Gastrocnemius medialis (tissue), 4 donors: ENCODE measurements around the gene C9orf50.

Experiments used
- POLR2A ChIP-seq, 2 donors: fragments of 450-650 bp; IDR thresholded peaks; one replicate each; pipeline ENCODE4 v1.6.1; 2017; ENCODE audit warnings: antibody characterized with exemption in 2 of 2, mild to moderate bottlenecking in 2 of 2, moderate library complexity in 2 of 2
- TF ChIP-seq, protein P1 (sequence below), 5 experiments: fragments of 450-650 bp in 3 of 5; fragments of 200-600 bp in 2 of 5; sonication (generic) in 2 of 5; IDR thresholded peaks in 4 of 5; conservative IDR thresholded peaks in 1 of 5; 1 replicate in 4 of 5; 2 replicates in 1 of 5; pipeline ENCODE4 v1.5.1; 2016 to 2019; ENCODE audit warnings: antibody characterized with exemption in 5 of 5, mild to moderate bottlenecking in 3 of 5, moderate library complexity in 3 of 5

DNA sequence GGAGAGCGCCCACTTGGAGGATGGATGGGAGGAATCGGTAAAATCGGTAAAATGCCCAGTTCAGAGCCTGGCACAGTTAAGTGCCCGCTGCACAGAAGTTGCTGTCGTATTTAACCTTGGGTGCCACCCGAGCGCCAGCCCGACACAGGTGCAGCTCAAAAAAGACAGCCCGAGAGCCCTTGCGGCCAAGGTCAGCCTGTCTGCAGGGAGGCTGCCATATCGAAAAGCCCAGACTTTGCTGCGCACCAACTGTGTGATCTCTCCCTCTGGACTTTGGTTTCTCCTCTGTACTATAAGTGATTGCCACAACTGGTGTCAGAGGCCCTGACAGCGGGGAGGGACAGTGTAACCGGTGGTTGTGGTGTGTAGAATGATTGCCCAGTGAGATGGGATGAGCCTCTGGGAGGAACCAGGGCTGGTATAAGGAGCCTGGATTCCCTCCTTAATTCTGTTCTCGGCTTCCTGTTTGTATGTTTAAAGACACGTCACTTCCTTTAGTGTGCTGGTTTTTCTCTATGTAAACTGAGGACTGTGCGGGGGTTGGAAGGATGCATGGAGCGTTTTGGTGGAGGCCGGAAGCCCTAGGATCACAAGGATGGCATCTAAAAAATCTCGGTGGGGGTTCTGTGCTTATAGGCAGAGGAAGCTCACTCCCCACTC, 5.9 kb upstream of the C9orf50 start:
- TF ChIP-seq, protein P1, sequence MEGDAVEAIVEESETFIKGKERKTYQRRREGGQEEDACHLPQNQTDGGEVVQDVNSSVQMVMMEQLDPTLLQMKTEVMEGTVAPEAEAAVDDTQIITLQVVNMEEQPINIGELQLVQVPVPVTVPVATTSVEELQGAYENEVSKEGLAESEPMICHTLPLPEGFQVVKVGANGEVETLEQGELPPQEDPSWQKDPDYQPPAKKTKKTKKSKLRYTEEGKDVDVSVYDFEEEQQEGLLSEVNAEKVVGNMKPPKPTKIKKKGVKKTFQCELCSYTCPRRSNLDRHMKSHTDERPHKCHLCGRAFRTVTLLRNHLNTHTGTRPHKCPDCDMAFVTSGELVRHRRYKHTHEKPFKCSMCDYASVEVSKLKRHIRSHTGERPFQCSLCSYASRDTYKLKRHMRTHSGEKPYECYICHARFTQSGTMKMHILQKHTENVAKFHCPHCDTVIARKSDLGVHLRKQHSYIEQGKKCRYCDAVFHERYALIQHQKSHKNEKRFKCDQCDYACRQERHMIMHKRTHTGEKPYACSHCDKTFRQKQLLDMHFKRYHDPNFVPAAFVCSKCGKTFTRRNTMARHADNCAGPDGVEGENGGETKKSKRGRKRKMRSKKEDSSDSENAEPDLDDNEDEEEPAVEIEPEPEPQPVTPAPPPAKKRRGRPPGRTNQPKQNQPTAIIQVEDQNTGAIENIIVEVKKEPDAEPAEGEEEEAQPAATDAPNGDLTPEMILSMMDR (IDR thresholded peaks at IDR 0.05 in 4 of 5, conservative IDR thresholded peaks at IDR 0.05 in 1 of 5): no peak
- TF ChIP-seq POLR2A (IDR thresholded peaks at IDR 0.05): no peak
